Measurements from ENCODE around the gene TTC7B.

DNA sequence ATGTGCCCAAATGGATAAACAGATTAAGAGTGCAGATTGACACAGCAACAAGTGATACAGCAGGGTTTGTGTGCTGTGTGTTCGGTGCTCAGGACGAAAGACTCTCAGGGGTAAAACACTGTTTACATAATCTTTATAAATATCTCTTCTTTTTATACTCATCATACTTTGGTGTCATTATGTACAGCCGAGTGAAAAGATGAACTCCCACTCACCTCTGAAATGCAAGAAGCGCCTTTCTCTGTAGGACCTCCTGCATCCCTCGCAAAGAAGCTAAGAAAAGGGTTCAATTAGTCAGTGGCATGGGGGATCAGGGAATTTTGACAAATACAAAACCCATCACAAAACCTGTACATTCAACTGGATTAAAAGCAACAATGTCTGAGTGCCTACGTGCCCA, 163.6 kb downstream of the TTC7B start:
- TF ChIP-seq, protein P1, sequence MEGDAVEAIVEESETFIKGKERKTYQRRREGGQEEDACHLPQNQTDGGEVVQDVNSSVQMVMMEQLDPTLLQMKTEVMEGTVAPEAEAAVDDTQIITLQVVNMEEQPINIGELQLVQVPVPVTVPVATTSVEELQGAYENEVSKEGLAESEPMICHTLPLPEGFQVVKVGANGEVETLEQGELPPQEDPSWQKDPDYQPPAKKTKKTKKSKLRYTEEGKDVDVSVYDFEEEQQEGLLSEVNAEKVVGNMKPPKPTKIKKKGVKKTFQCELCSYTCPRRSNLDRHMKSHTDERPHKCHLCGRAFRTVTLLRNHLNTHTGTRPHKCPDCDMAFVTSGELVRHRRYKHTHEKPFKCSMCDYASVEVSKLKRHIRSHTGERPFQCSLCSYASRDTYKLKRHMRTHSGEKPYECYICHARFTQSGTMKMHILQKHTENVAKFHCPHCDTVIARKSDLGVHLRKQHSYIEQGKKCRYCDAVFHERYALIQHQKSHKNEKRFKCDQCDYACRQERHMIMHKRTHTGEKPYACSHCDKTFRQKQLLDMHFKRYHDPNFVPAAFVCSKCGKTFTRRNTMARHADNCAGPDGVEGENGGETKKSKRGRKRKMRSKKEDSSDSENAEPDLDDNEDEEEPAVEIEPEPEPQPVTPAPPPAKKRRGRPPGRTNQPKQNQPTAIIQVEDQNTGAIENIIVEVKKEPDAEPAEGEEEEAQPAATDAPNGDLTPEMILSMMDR (IDR thresholded peaks at IDR 0.05; ENCODE audit: poor library complexity, severe bottlenecking), result no peak
- TF ChIP-seq EZH2 (IDR thresholded peaks at IDR 0.05; ENCODE audit: borderline replicate concordance, insufficient read depth, low read length, poor library complexity, severe bottlenecking), result no peak
- TF ChIP-seq REST (IDR thresholded peaks at IDR 0.05; ENCODE audit: borderline replicate concordance), result no peak
